Pons (tissue), 1 donor: ENCODE results near the gene FAM186B.

Experiments used
- DNase-seq: peaks from one replicate; pipeline ENCODE4 v3.0.0-alpha.2; 2016; ENCODE audit warnings: low spot score

The FAM186B gene

DNA sequence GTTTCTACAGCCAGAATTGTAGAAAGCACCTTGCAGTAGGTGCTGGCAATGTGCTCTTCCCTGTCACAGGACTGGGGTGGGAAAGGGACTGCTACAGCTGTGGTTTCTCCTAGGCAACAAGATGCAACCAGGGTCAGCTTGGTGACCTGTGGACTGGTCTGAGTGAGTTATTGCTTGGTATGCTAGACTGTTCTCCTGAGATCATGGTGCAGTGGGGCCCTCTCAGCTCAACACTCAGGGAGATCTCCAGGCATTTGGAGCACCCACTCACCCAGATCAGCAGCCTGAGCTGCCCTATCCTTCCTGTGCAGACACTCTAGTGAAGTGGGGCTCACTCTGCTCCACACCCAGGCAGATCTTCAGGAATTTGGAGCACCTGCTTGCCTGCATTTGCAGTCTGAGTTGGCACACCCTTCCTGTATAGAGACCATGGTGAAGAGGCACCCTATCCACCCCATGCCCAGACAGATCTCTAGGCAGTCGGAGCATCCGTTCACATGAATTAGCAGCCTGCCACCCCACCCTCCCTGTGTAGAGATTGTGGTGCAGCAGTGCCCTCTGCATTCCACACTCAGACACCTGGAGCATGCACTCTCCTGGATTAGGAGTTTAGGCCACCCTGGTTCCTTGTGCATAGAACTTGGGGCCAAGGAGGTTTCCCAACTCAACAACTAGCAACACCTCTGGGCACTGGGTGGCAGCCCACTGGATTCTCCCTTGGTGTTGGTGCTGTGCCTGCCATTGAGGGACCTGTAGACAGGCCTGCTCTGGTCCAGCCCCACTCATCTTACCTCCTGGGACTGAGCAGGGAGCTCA, 3.8 kb upstream of the FAM186B start:
- no peak for DNase-seq

DNA sequence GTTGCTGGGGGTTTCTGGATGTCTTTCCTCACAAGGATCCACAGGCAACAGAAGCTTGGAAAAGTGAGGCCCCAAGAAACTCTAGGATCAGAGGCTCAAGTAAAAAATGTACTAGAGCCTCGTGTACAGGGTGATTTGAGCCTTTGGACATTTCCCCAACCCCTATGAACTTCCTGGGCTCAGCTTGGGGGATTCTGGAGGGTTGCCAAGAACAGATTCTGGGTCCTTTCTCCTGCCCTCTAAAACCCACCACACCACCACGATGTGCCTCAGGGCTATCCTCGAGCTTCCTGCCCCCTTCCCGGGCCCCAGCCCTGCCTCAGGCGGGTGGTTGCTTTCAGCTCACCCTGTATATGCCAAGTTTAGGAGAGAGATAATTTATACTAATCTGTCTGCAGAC, 583 bp downstream of the FAM186B start:
- DNase-seq, result no peak

DNA sequence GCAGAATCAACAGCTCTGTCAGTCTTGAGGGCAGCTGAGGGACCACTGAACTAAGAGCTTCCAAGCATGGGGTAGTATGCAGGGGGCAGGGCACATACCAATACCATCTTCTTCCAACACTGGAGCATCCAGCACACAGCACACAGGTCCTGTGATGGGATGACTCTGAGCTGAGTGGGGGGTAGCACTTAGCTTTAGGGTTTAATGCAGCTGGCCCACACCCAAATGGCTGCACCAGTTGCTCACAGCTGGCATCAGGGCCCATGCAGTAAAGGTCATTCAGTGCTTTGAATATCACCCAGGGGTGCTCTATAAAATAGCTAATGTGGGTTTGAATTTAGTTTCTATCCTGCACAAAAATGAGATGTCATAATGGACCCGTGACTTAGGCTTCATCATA, 1.7 kb downstream of the FAM186B start:
- no peak for DNase-seq

DNA sequence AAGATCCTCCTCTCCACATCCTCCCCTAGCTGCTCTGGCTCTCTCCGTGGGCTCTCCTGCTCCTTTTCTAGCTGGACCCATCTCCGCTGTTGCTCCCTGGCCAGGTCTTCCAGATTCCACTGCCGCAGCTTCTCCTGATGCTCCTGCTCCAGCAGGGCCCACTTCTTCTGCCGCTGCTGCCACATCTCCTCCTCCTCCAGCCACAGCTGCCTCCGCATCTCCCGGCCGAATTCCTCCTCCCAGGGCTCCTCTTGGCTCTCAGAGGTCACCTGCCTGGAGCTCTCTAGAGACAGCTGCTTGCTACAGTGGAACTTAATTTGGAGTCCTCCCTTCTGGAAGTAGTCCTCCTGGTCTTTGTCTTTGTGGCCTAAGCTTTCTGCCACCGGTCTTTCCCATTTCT, 5.5 kb downstream of the FAM186B start:
- no peak for DNase-seq

DNA sequence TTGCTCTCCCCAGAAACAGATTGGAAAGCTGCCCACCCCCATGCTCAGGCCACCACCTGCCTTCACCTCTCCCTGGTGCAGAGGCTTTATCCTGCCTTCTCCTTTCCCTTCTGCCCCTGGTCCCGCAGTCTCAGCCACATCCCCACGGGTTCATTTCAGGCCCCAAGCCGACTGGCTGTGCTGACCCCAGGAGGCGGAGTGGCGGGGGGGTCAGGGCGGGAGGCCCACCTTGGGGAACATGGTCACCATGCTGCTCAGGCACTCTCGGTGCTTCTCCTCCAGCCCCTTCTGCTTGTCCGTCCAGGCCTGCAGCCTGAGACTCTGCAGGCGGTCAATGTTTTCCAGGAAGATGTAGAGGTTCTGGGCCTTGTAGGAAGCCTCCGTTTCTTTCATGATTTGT, 6.9 kb downstream of the FAM186B start:
- no peak for DNase-seq

DNA sequence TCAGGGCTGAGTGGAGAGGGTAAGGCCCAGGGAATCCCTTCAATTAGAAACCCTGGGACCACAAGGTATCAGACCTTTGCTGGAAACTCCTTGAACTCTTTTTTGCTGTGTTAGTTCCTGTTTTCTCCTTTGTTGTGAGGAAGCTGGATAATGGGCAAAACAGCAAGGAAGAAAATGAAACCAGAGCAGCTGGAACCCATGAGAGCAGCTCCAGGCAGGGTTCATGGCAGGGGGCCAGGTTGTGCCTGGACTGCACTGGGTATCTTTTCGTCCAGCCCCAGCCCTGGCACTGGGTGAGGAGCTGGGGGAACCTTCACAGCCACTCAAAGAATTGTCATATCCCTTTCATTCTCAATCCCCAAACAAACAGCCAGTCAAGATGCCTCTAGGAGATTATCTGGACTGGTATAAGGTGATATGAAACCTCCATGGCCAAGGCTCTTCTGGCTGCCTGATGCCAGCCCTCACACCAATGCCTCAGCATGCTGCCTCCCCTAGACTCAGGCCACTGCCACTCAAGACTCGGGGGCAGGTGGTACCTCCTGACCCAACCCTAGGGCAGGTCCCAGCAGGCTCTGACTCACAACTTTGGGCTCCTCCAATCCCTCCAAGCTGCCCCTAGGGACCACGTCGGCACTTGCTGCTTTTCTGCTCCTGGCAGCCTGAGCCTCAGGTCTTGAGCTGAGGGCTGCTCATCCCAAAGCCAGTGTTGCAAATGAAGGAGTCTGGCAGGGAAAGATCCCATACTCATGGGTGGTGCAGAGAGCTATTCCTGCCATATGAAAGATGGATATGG, 16.5 kb downstream of the FAM186B start:
- no peak for DNase-seq

DNA sequence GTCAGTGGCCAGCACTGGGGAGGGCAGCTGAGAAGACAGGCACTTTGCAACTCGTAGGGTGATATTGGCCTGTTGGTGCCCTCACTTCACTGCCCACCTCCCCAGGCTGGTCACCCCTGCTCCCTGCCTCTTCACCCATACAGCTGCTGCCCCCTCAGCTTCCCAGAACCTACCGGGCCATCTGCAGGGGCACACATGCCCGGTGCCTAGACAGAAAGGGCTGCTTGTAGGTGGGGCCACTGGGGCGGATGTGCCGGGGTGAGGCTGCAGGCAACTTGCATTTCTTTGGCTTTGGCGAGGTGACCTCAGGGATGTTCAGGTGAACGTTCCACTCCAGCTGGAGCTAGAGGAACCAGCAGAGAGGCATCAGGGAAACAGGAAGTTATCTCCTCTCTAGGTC, 17.2 kb downstream of the FAM186B start:
- no peak for DNase-seq

DNA sequence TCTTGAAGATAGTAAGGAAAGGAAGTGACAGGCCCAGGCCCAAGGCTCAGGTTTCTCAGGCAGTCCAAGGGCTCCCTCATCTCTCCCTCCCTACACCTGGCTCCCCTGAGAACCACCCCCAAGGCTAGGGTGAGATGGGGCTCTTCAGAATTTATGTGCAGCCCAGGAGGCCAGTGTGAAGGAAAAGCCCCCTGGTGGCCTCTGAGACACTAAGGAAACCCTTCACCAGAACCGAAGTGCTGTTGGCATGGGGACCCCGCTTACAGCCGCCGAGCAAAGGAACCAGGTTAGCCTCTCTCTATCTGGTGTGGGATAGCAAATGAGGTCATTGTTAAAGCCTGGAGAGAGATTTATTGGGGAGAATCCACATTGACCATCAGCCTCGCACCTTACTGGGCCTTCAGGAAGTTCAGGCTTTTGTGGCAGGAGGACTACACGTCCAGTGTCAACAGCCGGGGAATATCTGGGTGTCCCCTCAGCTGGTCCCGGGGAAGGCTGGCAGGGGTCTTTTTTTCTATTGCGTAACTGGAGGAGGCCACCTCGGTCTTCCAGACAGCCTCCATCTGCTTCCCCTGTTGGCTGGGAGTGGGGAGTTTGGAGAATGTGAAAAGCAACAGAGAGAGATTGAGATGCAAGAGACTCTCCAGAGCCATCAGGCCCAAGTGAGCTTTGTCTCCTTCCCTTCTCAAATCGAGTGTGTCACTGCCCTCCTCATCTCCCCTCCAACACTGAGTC, 18.1 kb downstream of the FAM186B start:
- no peak for DNase-seq

DNA sequence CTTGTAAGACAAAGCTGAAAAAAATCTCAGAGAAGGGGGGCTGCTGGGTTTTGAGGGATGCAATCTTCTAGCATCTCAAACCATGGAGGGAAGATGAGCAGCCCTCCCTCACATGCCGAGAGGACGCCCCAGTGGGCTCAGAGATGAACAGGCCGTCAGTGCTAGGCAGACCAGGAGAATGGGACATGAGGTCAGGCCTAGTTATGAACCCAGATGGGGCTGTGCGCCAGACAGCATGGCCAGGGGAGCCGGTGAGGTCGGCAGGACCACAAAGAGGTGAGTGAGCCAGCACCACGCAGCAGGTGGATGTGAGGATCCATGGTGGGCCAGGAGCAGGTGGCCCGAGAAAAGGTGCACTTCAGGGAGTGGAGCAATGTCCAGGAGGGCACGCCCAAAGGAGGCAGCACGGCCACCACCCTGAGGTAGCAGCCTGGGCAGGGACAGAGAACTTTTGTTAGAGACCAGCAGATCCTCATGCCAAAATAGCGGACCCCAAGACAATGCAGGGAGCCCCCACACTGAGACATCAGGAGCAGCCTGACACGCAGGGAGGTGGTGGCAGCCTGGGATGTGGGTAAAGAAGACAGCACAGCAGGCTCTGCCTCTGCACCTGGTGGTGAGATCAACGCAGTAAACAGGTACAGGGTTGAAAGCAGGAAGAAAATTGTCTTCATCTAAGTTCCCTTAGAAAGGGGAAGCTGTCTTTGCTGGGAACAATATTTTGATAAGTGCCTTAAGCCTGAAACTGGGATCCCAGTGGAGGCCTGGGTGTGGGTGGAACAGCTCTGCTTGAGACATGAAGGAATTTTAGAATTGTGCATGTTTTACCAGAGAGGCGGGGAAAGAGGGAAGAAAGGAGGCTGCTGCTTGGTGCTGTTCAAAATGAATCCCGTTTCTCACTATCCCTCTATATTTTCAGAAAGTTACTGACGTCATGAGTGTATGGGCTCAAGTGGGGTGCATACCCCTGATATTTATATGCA, 19.7 kb downstream of the FAM186B start:
- DNase-seq, result no peak

DNA sequence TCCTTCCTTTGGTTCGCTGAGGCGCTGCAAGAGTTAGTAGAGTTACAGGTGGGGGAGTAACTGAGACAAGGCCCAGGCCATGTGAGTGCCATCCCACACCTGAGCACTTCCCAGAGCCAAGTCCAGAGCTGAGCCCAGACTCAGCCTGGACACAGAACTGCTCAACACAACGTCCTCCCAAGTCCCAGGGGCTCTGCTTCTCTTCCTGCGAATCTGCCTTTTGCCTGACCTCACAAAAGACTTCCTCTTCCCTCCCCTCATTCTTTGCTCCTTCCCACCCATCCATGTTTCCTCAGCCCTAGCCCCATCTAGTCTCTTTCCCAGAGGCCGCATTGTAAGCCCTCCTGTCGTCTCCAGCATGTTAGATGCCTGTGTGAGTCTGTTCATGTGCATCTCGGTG, 20.8 kb downstream of the FAM186B start:
- no peak for DNase-seq

DNA sequence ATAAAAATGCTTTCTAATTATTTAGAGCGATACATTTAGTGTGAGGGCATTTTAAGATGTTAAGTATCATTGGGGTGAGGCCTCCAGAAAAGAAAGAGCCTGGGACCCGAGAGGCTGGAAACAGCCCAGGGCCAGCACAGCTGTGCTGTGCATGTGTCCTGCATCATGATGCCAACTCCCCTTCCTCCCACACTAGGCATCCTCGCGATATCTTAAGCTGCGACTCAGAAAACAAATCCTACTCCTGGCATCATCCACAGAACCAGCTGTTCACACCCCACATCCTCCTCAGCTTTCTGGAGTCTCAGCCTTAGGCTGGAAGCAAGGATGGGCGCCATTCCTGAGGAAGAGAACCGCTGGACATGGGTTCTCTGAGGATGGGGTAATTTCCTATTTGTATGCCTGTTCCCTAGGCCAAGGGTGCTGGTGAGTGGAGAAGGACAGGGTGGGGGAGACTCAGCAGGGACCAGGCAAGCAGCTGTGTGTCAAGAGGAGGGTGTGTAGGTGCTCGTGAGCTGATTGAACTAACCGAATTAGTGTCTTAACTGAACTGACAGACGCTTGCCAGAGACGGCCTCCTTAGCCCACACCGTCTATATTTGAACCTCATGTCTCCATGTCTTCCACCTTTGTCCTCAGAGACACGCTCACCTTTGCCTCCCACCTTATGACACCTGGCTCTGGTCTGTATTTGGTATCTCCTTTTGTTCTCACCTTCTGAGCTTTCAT, 21.9 kb downstream of the FAM186B start:
- DNase-seq, result peak; percentile 35

DNA sequence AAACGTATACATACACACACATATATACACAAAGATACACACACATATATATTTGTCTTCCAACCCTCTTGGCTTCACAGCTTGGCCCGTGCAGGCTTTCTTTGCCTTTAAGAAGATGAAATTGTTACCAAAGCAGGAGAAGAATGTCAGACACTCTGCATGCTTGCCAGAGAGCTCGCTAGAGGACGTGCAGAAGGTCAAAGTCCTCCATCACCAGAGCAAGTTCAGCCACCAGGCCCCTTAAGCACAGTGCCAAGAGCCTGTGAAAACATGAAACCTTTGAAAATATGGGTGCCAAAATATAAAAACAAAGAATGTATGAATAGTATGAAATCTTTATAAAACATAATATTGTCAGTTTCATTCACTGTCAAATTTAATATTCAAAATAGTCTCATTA, 22.6 kb downstream of the FAM186B start:
- no peak for DNase-seq

DNA sequence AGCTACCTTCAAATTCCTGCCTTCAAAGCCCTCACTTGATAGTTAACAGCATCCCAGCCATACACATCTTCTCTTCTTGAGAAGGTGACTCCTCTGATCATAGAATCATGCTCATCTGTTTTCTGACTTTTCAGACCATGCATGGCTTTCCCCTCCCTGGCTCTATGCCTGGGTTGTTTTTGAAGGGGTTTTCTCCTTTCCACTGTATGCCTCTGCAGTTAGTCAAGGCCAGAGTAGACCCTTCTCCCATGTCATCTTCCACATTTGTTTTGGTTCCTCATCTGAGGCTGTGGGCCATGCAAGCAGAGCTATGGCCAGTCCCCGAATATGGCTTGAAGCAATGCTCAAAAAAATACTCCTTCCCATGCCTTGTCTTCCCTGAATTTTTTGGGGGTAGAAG, 23.2 kb downstream of the FAM186B start:
- DNase-seq, result no peak

DNA sequence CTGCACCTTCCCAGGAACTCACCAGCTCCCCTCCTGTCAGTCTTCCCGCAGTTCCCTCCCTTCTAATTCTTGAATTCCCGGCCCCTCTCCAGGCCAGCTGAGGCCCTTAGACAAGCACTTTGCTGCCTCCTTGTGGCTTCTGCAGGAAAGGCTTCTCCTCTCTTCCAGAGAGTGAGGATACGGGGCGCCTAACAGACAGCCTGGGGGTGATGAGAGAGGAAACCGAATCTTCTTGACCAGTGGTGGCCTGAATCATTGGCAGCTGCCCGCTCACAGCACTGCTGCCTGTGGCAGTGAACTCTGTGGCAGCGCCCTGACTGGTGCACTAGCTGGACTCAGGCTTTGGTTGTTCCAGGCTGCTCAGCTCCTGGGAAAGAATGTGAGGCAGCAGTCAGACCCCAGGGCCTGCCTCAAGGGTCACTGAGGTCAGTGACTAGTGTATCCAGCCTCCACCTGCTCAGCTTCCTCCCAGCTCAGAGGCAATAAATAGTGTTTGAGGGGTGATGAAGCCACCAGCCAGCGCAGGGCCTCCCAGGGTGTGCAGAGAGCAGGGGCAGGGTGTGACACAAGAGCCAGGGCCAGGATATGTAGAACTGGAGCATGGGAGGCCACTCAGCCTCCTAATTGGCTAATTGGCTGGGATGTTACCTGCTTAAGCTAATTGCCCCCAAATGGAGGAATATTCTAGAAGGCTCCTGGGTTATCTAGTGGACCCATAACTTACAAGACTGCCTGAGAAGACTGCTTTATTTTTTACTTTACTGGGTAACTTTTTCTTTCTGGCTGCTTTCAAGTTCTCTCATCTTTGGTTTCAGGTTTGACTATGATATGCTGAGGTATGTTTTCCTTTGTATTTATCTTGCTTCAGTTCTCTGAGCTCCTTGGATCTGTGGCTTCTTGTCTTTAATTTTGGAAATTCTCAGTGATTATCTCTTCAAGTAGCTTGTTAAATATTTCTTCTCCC, 24.6 kb downstream of the FAM186B start:
- peak; percentile 86 for DNase-seq

DNA sequence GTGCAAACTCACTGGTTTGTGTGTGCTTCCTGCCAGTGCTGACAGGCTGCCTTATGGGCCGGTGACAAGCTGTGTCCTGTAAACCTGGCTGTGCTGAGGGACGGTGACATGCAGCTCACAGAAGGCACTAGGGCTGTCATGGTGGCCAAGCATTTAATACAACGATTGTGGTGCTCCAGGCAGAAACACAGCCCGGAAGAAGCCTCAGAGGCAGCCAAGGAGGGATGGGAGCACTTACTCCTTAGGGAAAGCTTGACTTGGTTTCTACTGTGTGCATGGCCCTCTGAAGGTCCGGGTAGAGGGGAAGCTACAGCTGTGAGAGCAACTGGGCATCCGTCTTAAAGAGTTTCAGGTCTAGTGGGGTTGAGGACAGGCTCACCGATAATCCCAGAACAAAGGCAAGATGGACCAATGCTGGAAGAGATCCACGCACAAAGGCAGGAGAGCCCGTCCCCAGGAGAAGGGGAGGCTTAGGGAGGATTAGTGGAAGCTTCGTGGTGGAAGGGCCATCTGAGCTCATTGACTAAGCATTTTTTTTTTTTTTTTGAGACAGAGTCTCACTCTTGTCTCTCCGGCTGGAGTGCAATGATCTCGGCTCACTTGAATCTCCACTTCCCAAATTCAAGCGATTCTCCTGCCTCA, 26.8 kb downstream of the FAM186B start:
- no peak for DNase-seq

DNA sequence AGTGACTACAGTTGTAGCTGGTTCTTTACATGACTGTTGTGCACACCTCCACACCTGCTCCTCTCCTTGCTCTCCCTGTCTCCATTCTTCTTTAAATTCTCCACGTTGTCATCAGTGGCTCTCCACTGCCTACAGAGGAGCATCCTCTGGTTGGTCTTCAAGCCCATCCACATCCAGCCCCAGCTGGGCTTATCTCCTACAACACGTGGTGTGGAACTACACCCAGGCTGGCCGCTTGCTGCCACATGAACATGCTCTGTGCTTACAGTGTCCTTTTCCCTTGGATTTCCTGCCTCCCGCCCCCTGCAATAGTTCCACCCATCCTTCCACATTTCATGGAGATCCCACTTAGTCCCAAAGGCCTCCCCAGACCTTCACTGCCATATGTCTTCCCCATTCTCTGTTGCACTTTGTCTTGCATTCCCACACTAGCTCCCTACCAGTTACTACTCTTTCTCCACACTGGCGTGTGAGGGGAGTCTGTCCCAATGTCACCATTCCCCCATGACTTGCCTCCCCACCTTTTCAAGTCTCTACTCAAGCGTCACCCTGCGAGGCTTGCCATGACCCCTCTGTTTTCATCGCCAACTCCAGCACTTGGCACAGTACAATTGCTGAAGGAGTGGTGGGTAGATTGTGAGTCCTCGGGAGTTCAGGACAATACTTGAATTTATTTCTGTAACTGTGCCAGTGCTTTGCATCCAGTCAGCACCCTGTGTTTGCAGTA, 27.7 kb downstream of the FAM186B start:
- no peak for DNase-seq

DNA sequence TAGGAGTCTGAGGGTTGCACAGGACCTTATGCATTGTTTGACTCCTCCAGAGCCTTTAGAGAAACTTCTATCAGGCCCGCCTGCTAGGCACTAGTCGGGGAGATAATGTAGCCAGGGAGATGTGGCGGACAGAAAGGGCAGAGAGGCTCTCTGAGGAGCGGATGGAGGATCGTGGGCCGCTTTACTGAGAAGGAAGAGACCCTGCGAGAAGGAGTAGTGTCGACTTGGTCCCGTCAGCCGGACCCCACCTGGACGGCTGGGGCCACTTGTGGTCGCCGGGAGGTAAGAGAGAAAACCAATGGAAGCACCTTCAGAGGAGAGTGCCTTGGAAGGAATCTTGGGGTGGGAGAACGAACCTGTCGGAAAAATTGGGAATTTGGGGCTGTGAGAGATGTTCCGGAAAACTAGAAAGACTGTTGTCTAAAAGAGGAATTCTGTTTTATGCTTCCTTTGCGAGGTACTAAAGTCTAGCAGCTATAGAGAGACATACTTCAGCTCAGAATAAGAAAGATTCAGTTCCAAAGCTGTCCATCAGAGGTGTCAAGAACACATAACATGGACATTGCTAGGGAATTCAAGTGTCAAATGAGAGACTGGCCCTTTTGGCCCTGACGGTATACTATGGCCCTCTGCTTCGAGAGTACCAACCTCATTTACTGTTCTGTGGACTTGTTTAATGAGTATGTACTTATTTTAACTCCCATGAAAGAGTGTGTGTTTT, 36.8 kb downstream of the FAM186B start:
- no peak for DNase-seq
